Hepatic stellate cell (primary cell): ENCODE results near the gene IGFALS.
"Not testable (repeated sequence)": the region's sequence is repeated elsewhere in the genome, so short reads cannot be mapped to it uniquely, and the experiment has no call there.

Experiments used
- DNase-seq: peaks from one replicate; pipeline ENCODE4 v3.0.0; 2011; ENCODE audit warnings: low spot score

Gene IGFALS

GRCh38 chr16:1818204-1818872 lies 24.8 kb upstream of the IGFALS start:
- DNase-seq: no peak

DNA sequence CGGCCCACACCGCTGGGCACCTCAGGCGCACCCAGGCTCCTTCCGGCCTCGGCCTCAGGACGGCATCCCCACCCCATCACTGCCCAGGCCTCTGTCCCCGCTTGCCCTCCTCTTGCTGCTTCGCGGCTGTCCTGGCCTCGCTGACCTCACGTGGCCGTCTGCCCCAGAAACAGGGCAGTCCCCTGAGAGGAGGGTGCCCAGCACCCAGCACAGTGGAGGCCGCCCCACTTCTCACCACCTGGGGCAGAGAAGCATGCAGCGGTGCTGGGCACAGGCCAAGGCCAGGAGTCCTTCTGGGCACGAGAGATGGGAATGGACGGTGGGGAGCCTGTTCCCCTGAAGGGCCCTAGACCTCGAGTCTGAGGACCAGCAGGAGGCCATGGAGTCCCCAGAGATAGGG lies 24.2 kb upstream of the IGFALS start:
- no peak for DNase-seq

DNA sequence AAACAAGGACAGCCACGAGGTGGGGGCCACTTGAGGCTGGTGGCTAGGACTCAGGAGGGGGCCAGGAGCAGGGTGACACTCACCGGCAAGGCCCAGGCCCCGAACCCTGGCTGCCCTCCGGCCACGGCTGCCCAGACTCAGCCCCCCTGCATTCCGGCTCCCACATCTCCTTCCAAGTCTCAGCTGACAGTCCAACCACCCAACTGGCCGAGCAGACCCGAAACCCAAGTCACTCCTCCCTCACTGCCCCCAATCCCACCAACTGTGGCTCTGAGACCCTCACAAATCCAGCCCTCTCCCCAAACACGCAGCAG lies 23.7 kb upstream of the IGFALS start:
- no peak for DNase-seq

- DNase-seq: no peak
Observed at GRCh38 chr16:1816396-1817275, 23.1 kb upstream of the IGFALS start.

DNA sequence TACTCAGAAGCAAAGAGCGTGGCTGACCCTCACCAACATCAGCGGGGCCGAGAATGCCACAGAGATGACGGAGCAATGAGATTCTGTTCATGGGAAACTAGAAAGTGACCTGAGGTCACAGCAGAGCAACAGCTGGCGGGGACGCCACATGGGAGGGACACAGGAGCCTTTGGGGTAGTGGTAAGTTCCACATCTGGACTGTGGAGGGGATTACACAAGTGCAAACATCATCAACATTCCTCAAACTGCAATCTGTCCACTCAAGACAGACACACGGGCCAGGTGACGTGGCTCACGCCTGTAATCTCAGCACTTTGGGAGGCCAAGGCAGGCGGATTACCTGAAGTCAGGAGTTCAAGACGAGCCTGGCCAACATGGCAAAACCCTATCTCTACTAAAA lies 22.0 kb upstream of the IGFALS start:
- DNase-seq: no peak

DNA sequence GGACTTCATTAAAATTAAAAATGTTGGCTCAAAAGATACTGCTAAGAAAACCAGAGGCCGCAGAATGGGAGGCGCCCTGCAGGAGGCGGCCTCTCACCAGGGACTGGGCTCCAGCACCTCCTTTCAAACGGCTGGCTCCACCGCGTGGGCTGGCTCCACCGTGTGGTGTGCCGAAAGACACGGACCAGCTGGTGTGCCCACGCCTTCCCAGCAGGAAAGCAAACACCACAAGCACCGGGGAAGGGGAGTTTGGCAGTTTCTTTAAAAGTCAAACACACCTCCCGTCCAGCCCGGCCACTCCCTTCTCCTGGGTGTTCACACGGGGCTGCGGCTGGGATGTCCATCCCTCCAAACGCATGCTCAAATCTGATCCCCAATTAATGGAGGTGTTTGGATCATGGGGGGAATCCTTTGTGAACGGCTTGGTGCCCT lies 19.2 kb upstream of the IGFALS start:
- DNase-seq: peak; percentile 66

- no peak for DNase-seq
Observed at GRCh38 chr16:1810536-1810935, 17.0 kb upstream of the IGFALS start.

GRCh38 chr16:1810106-1810505 lies 16.6 kb upstream of the IGFALS start:
- DNase-seq: no peak

DNA sequence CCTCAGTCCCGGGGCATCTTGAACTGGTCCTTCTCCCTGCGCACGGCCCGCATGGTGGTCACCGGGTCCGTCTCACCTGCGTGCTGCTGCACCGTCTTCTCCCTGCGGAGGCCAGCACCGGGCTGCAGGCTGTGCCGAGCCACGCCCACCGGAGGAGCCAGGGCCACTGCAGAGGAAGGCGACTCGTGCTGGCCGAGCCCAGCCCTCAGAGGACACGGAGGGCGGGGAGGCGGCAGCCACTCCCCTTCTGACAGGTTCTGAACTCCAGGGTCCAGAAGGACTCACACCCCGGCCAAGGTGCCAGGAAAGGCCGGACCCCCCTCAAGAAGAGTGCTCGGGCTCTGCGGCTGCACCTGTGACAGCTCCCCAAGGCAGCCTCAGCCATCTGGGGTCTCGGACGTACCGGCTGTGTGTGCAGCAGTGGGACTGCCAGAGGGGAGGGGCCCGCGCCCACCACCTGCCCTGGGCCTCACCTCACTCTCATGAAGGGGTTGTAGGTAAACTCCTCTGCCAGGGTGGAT lies 15.8 kb upstream of the IGFALS start:
- DNase-seq: no peak

- DNase-seq: no peak
Observed at GRCh38 chr16:1808691-1809090, 15.2 kb upstream of the IGFALS start.

- no peak for DNase-seq
Observed at GRCh38 chr16:1807626-1808025, 14.1 kb upstream of the IGFALS start.

DNA sequence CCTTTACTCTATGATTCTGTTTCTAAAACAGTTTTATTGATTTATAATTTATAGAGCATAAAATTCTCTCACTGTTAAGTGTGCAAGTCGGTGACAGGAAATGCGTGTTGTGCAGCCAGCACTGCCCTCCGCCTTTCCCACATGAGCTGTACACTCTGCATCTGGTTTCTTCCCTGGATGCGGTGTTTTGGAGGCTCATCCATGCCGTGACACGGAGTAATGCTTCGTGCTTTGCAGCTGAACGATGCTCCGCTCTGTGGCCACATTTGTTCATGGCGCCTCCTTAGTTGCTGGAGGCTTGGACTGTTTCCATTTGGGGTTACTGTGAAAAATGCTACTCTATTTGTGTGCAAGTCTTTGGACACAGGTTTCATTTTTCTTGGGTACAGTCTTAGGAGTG lies 7.2 kb upstream of the IGFALS start:
- DNase-seq: no peak

DNA sequence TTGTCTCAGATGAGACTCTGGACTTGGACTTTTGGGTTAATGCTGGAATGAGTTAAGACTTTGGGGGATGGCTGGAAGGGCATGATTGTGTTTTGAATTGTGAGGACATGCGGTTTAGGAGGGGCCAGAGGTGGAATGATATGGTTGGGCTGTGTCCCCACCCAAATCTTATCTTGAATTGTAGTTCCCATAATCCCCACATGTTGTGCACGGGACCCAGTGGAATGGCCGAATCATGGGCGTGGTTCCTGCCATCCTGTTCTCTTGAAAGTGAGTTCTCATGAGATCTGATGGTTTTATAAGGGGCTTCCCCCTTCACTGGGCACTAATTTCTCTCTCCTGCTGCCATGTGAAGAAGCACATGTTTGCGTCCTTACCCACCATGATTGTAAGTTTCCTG lies 5.8 kb upstream of the IGFALS start:
- DNase-seq: not testable (repeated sequence)

DNA sequence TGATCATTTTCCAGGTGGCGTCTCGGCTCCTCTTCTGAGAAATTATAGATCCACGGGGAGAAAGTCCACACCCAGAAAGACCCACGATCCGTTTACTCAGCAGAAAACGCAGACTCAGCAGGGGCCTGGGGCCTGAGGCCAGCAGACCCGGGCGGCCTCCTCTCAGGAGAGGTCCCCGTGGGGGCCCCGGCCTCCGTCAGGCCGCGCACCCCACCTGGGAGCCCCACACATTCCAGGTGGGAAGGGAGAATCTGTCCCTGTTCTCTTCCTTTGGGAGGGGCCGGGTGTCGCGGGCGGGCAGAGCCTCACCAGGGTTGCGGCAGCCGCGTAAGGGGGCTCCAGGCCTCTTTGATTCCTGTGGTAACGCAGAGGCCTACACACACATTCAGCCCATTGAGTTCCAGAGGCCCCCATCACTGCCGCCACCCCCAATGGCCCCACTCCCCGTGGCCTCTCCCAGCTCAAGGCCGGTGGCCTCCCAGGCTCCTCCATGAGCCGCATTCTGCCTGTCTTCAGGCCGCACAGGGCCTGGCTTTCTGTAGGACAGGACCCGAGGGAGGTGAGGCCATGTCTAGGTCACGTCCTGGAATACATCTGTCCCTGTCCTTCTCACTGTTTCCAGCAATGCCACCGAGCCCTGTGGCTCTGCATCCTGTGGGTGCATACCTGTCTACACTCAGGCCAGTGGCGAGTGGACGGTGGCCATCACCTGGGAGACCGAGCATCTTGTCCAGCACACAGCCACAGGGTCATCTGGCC lies 1.6 kb upstream of the IGFALS start:
- DNase-seq: no peak

DNA sequence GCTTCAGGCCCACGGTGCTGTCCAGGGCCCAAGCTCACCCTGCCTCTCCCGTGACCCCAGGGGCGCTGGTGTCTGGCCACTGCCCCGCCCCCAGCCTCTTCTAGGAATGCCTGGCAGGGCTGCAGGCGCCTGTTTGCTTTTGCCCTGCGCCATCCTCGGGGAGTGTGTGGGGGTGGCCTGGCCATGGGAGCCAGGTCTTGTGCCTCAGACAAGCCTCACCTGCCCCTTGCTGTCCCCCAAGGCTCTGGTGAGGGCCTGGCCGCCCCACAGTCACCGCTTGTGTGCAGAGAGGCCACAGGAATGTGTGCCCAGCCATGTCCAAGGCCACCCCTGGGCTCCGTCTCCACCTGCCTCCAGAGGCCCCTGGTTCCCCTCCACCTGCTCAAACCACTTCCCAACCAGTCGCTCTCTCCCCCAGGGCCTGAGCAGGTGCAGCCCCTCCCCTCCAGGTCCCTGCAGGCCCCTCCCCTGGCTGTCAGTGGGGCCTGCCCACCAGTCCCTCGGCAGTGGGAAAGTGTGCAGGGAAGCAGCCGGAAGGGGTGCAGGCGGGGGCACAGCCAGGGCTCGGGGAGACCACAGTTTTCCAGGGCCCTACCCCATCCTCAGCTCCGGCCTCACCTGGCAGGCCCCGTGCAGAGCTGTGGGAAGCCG lies 841 bp upstream of the IGFALS start:
- DNase-seq: no peak

- DNase-seq: no peak
Observed at GRCh38 chr16:1792836-1793577, 498 bp downstream of the IGFALS start.

- DNase-seq: no peak
Observed at GRCh38 chr16:1791943-1792812, 1.3 kb downstream of the IGFALS start.

- DNase-seq: no peak
Observed at GRCh38 chr16:1791256-1791942, 2.1 kb downstream of the IGFALS start.

DNA sequence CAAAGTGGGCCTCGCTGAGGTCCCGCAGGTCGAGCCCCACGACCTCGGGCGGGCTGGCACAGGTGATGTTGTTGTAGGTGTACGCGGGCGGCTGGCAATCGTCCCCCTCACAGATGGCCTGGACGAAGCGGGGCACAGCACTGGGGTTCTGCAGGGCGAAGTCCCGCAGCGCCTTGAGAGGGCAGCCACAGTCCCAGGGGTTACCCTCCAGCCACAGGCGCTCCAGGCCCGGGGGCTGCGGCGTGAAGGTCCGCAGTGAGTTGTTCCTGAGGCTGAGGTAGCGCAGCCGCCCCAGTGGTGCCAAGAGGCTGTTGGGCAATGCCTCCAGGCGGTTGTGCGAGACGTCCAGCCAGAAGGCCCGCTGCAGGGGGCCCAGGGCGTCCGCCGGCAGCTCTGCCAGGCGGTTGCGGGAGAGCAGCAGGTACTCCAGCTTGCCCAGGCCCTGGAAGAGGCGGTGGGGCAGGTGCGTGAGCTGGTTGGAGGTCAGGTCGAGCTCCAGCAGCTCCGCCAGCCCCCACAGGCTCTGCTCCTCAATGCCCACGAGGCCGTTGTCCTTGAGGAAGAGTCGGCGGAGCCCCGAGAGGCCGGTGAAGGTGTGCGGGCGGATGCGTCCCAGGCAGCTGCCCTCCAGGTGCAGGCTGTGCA lies 2.8 kb downstream of the IGFALS start:
- DNase-seq: no peak
